Fibroblast of lung (primary cell): ENCODE data around the gene HTR5A.

Experiments
- CTCF ChIP-seq, 2 donors: IDR thresholded peaks in 1 of 2; conservative IDR thresholded peaks in 1 of 2; 1 replicate in 1 of 2; 2 replicates in 1 of 2; pipeline ENCODE4 v1.5.1; 2011 to 2012; ENCODE audit warnings: low read length in 2 of 2, control low read depth in 1 of 2, inconsistent platforms in 1 of 2, low read depth in 1 of 2, mild to moderate bottlenecking in 1 of 2
- EZH2 ChIP-seq: IDR thresholded peaks from 2 replicates; pipeline ENCODE4 v1.5.1; 2012; ENCODE audit warnings: low read length, control low read depth, mild to moderate bottlenecking; ENCODE audit errors: missing control alignments

GRCh38 chr7:155097338-155097737, 27.2 kb downstream of the HTR5A start:
- no peak for TF ChIP-seq EZH2
- TF ChIP-seq CTCF (conservative IDR thresholded peaks at IDR 0.05 in 1 of 2, IDR thresholded peaks at IDR 0.05 in 1 of 2; ENCODE audit: low read depth in 1 of 2, low read length in 2 of 2), result no peak
